ENCODE results near the gene MBP. TPM values are rescaled to one million over a fixed set of nuclear protein-coding genes. Genes with fewer than 3 reads are reported as not detected.
A peak's percentile ranks its signal among the peaks of the same experiment; 100 is the strongest.

The MBP gene
- total and polyA plus RNA-seq, 2 donors (not counting 3 experiments of a cell fraction or from before 2014, with no cell fraction given): 1.7 to 2.3 TPM

DNA sequence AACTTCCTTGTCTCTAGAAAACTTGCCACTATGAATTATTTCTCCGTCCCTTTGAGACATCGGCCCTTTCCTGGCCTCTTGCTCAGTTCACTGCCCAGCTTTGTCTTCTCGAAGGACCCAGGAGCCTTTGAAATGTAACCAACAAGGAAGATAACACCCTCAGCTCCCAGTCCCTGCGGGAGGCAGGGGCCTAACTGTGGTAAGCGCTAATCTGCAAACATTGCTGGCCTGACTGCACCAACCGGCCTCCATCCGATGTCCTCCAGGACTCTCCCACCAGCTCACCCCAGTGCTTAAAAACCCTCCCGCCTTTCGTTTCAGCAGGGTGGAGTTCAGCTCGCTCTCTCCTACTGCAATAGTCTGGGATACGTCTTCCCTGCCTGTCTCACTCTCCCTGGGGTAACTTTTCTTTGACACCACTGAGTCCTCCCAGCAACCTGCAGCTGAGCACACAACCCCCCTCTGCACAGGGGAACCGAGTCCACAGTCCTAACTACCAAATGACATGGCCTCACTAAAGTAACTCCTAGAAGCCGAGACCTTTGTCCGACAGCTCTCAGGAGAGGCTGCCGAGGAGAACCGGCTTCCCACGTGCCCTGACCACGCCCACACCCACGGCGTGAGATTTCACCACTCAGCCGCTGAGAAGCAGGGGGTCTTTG lies 76.1 kb downstream of the MBP start:
- DNase-seq (ENCODE audit: low read depth, low spot score) (no peak), FAIRE-seq (no peak)
- Histone ChIP-seq H3K36me3 (ENCODE audit: control insufficient read depth in 2 of 2, extremely low read depth in 1 of 2, insufficient read depth in 2 of 2, low read length in 2 of 2) (no peaks in the 10 kb centered on the region), H3K4me2 (ENCODE audit: insufficient read depth, low read length) (no peak overlapping the region), H3K9ac (replicated peaks; ENCODE audit: extremely low read depth, insufficient read depth, low read length) (no peak overlapping the region), H2AFZ (ENCODE audit: low read depth, low read length) (peak overlapping the region; percentile 8), H3K27ac (ENCODE audit: insufficient read depth, low read depth, low read length) (no peak overlapping the region), H3K4me3 (replicated peaks in 1 of 3; ENCODE audit: insufficient read depth in 1 of 3, low read depth in 1 of 3, low read length in 3 of 3) (no peak overlapping the region), H3K4me1 (ENCODE audit: control insufficient read depth, extremely low read depth, insufficient read depth, low read length) (peaks cover 22% of the 10 kb centered on the region), H3K9me1 (replicated peaks; ENCODE audit: control insufficient read depth, extremely low read depth, insufficient read depth, low read length) (no peaks in the 10 kb centered on the region), H3K79me2 (ENCODE audit: control insufficient read depth, insufficient read depth, low read length) (no peaks in the 10 kb centered on the region), H3K9me3 (replicated peaks; ENCODE audit: control insufficient read depth, insufficient read depth, low read length) (no peaks in the 10 kb centered on the region), H3K27me3 (ENCODE audit: control insufficient read depth in 2 of 2, insufficient read depth in 2 of 2, low read length in 2 of 2) (no peaks in the 10 kb centered on the region), H4K20me1 (replicated peaks; ENCODE audit: control insufficient read depth, extremely low read depth, insufficient read depth, low read length) (no peaks in the 10 kb centered on the region)
- CTCF ChIA-PET: interaction anchor here (1.3 to 5.1 kb wide), 7 partner anchors 10 to 253 kb away, joined by 3 to 47 read pairs (median 8); partner anchors contain the start of gene MBP
- intact Hi-C loops (cut with micrococcal nuclease): loop anchor here (5.0 kb wide), 1 partner anchor 74 kb away; no protein-coding TSS in a partner anchor
- no TSS peak for BruUV-seq (replicated peaks)
- dilution Hi-C loops (cut with MboI; ENCODE audit: extremely low pct_ligation_motif_present, low sequenced_read_pairs): no loop called here
- TF ChIP-seq JUN (IDR thresholded peaks at IDR 0.05; ENCODE audit: borderline replicate concordance, insufficient read depth, insufficient read length, low read depth): no peak
- POLR2A ChIA-PET: no interaction called here

DNA sequence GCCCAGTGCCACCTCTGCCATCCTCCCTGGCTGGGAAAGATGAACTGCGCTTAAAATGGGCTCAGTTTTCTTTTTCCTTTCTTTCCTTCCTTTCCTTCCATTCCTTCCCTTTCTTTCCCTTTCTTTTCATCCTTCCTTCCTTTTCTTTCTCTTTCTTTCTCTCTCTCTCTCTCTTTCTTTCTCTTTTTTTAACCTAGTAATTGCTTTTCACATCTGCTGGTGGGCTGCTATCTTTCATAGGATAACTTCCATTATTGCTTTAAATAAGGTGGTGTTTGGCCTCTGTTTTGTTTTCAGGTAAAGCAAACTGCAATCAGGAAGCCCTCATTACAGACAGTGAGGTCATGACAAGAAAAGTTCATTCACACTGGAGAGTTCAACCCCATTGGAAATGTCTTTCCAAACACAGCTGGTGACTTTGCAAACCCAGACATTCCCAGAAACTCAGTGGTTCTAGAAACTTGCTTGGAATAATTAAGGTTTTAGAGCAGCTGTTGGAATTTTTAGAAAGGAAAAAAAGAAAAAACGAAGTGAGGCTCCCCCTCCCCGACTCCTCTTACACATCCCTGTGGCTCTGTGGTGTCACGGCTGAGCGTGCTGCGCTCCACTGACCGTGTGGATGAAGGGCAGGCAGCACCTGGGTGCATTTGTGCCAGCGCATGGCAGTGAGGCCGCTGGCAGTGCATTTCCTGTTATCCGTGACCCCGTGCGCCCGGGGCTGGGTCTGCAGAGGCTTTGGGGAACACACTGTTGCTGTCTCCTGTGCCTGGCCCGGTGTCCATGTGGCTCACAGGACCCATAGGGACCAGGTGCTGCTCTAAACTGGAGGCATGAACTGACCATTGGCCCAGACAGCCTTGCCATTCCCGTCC lies 76.9 kb downstream of the MBP start:
- POLR2A ChIA-PET: no interaction called here
- H3K79me2 ChIP-seq (ENCODE audit: control insufficient read depth, insufficient read depth, low read length): no peaks in the 10 kb centered on the region
- no peaks in the 10 kb centered on the region for H3K27me3 ChIP-seq (ENCODE audit: control insufficient read depth in 2 of 2, insufficient read depth in 2 of 2, low read length in 2 of 2)
- no peak overlapping the region for H3K4me3 ChIP-seq (replicated peaks in 1 of 3; ENCODE audit: insufficient read depth in 1 of 3, low read depth in 1 of 3, low read length in 3 of 3)
- peak overlapping the region; percentile 2 for H3K9ac ChIP-seq (replicated peaks; ENCODE audit: extremely low read depth, insufficient read depth, low read length)
- CTCF ChIA-PET: interaction anchor here (0.6 to 5.1 kb wide), 22 partner anchors 10 to 252 kb away, joined by 3 to 47 read pairs (median 5); partner anchors contain the start of gene MBP
- no peak for DNase-seq (ENCODE audit: low read depth, low spot score)
- H2AFZ ChIP-seq (ENCODE audit: low read depth, low read length): peak overlapping the region; percentile 65
- no peak for FAIRE-seq
- no peaks in the 10 kb centered on the region for H3K36me3 ChIP-seq (ENCODE audit: control insufficient read depth in 2 of 2, extremely low read depth in 1 of 2, insufficient read depth in 2 of 2, low read length in 2 of 2)
- peak overlapping the region; percentile 37 for H3K27ac ChIP-seq (ENCODE audit: insufficient read depth, low read depth, low read length)
- no peaks in the 10 kb centered on the region for H3K9me3 ChIP-seq (replicated peaks; ENCODE audit: control insufficient read depth, insufficient read depth, low read length)
- H4K20me1 ChIP-seq (replicated peaks; ENCODE audit: control insufficient read depth, extremely low read depth, insufficient read depth, low read length): no peaks in the 10 kb centered on the region
- peaks cover 22% of the 10 kb centered on the region for H3K4me1 ChIP-seq (ENCODE audit: control insufficient read depth, extremely low read depth, insufficient read depth, low read length)
- H3K9me1 ChIP-seq (replicated peaks; ENCODE audit: control insufficient read depth, extremely low read depth, insufficient read depth, low read length): no peaks in the 10 kb centered on the region
- BruUV-seq (replicated peaks): no TSS peak
- dilution Hi-C loops (cut with MboI; ENCODE audit: extremely low pct_ligation_motif_present, low sequenced_read_pairs): no loop called here
- peak overlapping the region; percentile 63 for H3K4me2 ChIP-seq (ENCODE audit: insufficient read depth, low read length)
- TF ChIP-seq JUN (IDR thresholded peaks at IDR 0.05; ENCODE audit: borderline replicate concordance, insufficient read depth, insufficient read length, low read depth) (no peak), EZH2 (IDR thresholded peaks at IDR 0.05; ENCODE audit: borderline replicate concordance, low read depth, low read length, severe bottlenecking) (no peak), POLR2AphosphoS5 (IDR thresholded peaks at IDR 0.05; ENCODE audit: insufficient read depth, low read depth, low read length) (no peak), MYC (IDR thresholded peaks at IDR 0.05; ENCODE audit: low read depth, low read length) (no peak), POLR2A (IDR thresholded peaks at IDR 0.05; ENCODE audit: low read depth, low read length) (no peak), FOS (IDR thresholded peaks at IDR 0.05; ENCODE audit: borderline replicate concordance, insufficient read depth, low read length) (no peak), GATA2 (IDR thresholded peaks at IDR 0.05; ENCODE audit: insufficient read depth, insufficient read length, low read depth, low read length) (no peak)
- TF ChIP-seq, protein P1, sequence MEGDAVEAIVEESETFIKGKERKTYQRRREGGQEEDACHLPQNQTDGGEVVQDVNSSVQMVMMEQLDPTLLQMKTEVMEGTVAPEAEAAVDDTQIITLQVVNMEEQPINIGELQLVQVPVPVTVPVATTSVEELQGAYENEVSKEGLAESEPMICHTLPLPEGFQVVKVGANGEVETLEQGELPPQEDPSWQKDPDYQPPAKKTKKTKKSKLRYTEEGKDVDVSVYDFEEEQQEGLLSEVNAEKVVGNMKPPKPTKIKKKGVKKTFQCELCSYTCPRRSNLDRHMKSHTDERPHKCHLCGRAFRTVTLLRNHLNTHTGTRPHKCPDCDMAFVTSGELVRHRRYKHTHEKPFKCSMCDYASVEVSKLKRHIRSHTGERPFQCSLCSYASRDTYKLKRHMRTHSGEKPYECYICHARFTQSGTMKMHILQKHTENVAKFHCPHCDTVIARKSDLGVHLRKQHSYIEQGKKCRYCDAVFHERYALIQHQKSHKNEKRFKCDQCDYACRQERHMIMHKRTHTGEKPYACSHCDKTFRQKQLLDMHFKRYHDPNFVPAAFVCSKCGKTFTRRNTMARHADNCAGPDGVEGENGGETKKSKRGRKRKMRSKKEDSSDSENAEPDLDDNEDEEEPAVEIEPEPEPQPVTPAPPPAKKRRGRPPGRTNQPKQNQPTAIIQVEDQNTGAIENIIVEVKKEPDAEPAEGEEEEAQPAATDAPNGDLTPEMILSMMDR (IDR thresholded peaks at IDR 0.05; ENCODE audit: extremely low read depth in 1 of 2, insufficient read depth in 1 of 2, low read depth in 1 of 2, low read length in 2 of 2): no peak
- TF ChIP-seq, protein P2, sequence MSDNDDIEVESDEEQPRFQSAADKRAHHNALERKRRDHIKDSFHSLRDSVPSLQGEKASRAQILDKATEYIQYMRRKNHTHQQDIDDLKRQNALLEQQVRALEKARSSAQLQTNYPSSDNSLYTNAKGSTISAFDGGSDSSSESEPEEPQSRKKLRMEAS (IDR thresholded peaks at IDR 0.05; ENCODE audit: insufficient read depth, insufficient read length): no peak
- intact Hi-C loops (cut with micrococcal nuclease): loop anchor here (1.0 to 5.0 kb wide), 6 partner anchors 12 to 253 kb away; partner anchors contain the start of gene MBP

Data from endothelial cell of umbilical vein (primary cell).